Forelimb muscle (tissue), 1 donor: ENCODE data around the gene UCP3. TPM values are rescaled to one million over a fixed set of nuclear protein-coding genes. Genes with fewer than 3 reads are reported as not detected.
A peak's percentile ranks its signal among the peaks of the same experiment; 100 is the strongest.

Experiments
- DNase-seq: peaks from one replicate; pipeline ENCODE4 v3.0.0-alpha.2; 2013; ENCODE audit warnings: low read depth
- polyA plus RNA-seq: library from polyadenylated mRNA; unstranded; fragments of 120-200 nt; gene quantifications from one replicate; pipeline ENCODE4 v1.2.1, GENCODE V29; 2013; ENCODE audit not compliant: insufficient read length

The UCP3 gene
- 4.5 TPM for polyA plus RNA-seq

- no peak for DNase-seq
These were observed at the start of gene UCP3 for GRCh38 chr11:74008373-74009229. TSS of gene UCP3 (minus strand) at chr11:74009085. CDS start at chr11:74007042, 2,043 bp downstream.

GRCh38 chr11:74057249-74058151, 48.6 kb upstream of the UCP3 start:
- no peak for DNase-seq

GRCh38 chr11:74055938-74056337, 47.1 kb upstream of the UCP3 start:
- DNase-seq = no peak

GRCh38 chr11:74050465-74050864, 41.6 kb upstream of the UCP3 start:
- DNase-seq = no peak

GRCh38 chr11:74048993-74049392, 40.1 kb upstream of the UCP3 start:
- DNase-seq = no peak

GRCh38 chr11:74044538-74044937, 35.7 kb upstream of the UCP3 start:
- DNase-seq = no peak

- no peak for DNase-seq
These were observed 34.6 kb upstream of the UCP3 start for GRCh38 chr11:74043450-74043849.

- no peak for DNase-seq
These were observed 28.4 kb upstream of the UCP3 start for GRCh38 chr11:74037309-74037708.

- no peak for DNase-seq
These were observed 26.4 kb upstream of the UCP3 start for GRCh38 chr11:74035264-74035663.

GRCh38 chr11:74033046-74033445, 24.2 kb upstream of the UCP3 start:
- DNase-seq = no peak

GRCh38 chr11:74030723-74031676, 22.1 kb upstream of the UCP3 start:
- no peak for DNase-seq

- DNase-seq = no peak
These were observed 16.7 kb upstream of the UCP3 start for GRCh38 chr11:74025467-74026166.

- peak; percentile 38 for DNase-seq
These were observed 15.6 kb upstream of the UCP3 start for GRCh38 chr11:74024261-74025029.

- DNase-seq = no peak
These were observed 14.4 kb upstream of the UCP3 start for GRCh38 chr11:74023276-74023675.

- DNase-seq = no peak
These were observed 13.7 kb upstream of the UCP3 start for GRCh38 chr11:74022546-74022945.

GRCh38 chr11:74021998-74022397, 13.1 kb upstream of the UCP3 start:
- no peak for DNase-seq

- no peak for DNase-seq
These were observed 11.7 kb upstream of the UCP3 start for GRCh38 chr11:74020539-74020938.

GRCh38 chr11:74019860-74020259, 11.0 kb upstream of the UCP3 start:
- no peak for DNase-seq

- no peak for DNase-seq
These were observed 10.3 kb upstream of the UCP3 start for GRCh38 chr11:74019104-74019738.
